HEK293 (cell line): ENCODE data around the gene TIMP4.

Experiments used
- CTCF ChIA-PET: fragments of 350-600 bp; formaldehyde crosslinking; extraction: SDS; loops from one replicate; lab custom pipeline; 2021; ENCODE audit warnings: antibody characterized with exemption; lab: Yijun Ruan, JAX
- POLR2A ChIA-PET: fragments of 300-600 bp; formaldehyde crosslinking; extraction: SDS; loops from one replicate; lab custom pipeline; 2020; ENCODE audit warnings: antibody characterized with exemption, inconsistent platforms; lab: Yijun Ruan, JAX
- H3K27ac ChIP-seq: fragments of 200-500 bp; sonication (Bioruptor generic); 2 replicates; pipeline ENCODE4 v1.5.1; 2014; ENCODE audit warnings: low read depth, low read length, control low read depth, inconsistent platforms; ENCODE audit errors: extremely low read depth
- H3K36me3 ChIP-seq, 2 experiments: fragments of 200-500 bp in 1 of 2; sonication (Bioruptor generic) in 1 of 2; 1 replicate in 1 of 2; 2 replicates in 1 of 2; pipeline ENCODE4 v1.5.1; 2014 to 2017; ENCODE audit warnings: inconsistent platforms in 2 of 2, low read length in 2 of 2; ENCODE audit not compliant: control insufficient read depth in 2 of 2, insufficient read depth in 1 of 2
- H3K4me1 ChIP-seq: fragments of 200-500 bp; sonication (Bioruptor generic); 2 replicates; pipeline ENCODE4 v1.5.1; 2014; ENCODE audit warnings: mild to moderate bottlenecking, low read length, inconsistent platforms; ENCODE audit not compliant: control insufficient read depth, insufficient read depth
- H3K4me3 ChIP-seq: 2 replicates; pipeline ENCODE4 v1.5.1; 2011; ENCODE audit warnings: low read depth, mild to moderate bottlenecking, control low read depth, low read length, moderate library complexity
- H3K9me3 ChIP-seq: fragments of 200-500 bp; sonication (Bioruptor generic); 2 replicates; pipeline ENCODE4 v1.5.1; 2014; ENCODE audit warnings: low read depth, low read length, inconsistent platforms; ENCODE audit not compliant: control insufficient read depth, insufficient read depth
- SCRT2 ChIP-seq: fragments of 450-650 bp; formaldehyde crosslinking; IDR thresholded peaks from 2 replicates; pipeline ENCODE4 v1.5.1; 2016; ENCODE audit warnings: missing biosample characterization, missing genetic modification characterization
- WT1 ChIP-seq: fragments of 450-650 bp; formaldehyde crosslinking; IDR thresholded peaks from 2 replicates; pipeline ENCODE4 v1.5.1; 2016; ENCODE audit warnings: missing biosample characterization, missing genetic modification characterization
- ZEB2 ChIP-seq: fragments of 450-650 bp; formaldehyde crosslinking; IDR thresholded peaks from 2 replicates; pipeline ENCODE4 v1.5.1; 2016; ENCODE audit warnings: missing biosample characterization, missing genetic modification characterization
- ZNF138 ChIP-seq: fragments of 450-650 bp; formaldehyde crosslinking; IDR thresholded peaks from 2 replicates; pipeline ENCODE4 v1.5.1; 2016; ENCODE audit warnings: missing biosample characterization, missing genetic modification characterization, borderline replicate concordance
- ZNF184 ChIP-seq: fragments of 450-650 bp; IDR thresholded peaks from 2 replicates; pipeline ENCODE4 v1.5.1; 2018; ENCODE audit warnings: missing biosample characterization, mild to moderate bottlenecking, missing genetic modification characterization
- ZNF19 ChIP-seq: fragments of 450-650 bp; formaldehyde crosslinking; IDR thresholded peaks from 2 replicates; pipeline ENCODE4; 2016; ENCODE audit warnings: missing biosample characterization, missing genetic modification characterization, low read depth
- ZNF302 ChIP-seq: fragments of 450-650 bp; formaldehyde crosslinking; IDR thresholded peaks from 2 replicates; pipeline ENCODE4 v1.5.1; 2016; ENCODE audit warnings: missing biosample characterization, missing genetic modification characterization, low read depth
- ZNF529 ChIP-seq: fragments of 450-650 bp; formaldehyde crosslinking; IDR thresholded peaks from 2 replicates; pipeline ENCODE4 v1.5.1; 2017; ENCODE audit warnings: missing genetic modification characterization, missing biosample characterization; ENCODE audit not compliant: insufficient replicate concordance
- ZNF623 ChIP-seq: fragments of 450-650 bp; formaldehyde crosslinking; IDR thresholded peaks from 2 replicates; pipeline ENCODE4 v1.5.1; 2016; ENCODE audit warnings: missing biosample characterization, missing genetic modification characterization
- TF ChIP-seq, protein P1 (sequence below): fragments of 450-650 bp; formaldehyde crosslinking; conservative IDR thresholded peaks from 2 replicates; pipeline ENCODE4 v1.5.1; 2016; ENCODE audit warnings: low read depth, missing biosample characterization, missing genetic modification characterization
- TF ChIP-seq, protein P2 (sequence below): fragments of 450-650 bp; formaldehyde crosslinking; IDR thresholded peaks from 2 replicates; pipeline ENCODE4 v1.5.1; 2016; ENCODE audit warnings: missing biosample characterization, missing genetic modification characterization
- TF ChIP-seq, protein P3 (sequence below): fragments of 450-650 bp; formaldehyde crosslinking; IDR thresholded peaks from 2 replicates; pipeline ENCODE4 v1.5.1; 2016; ENCODE audit warnings: missing biosample characterization, missing genetic modification characterization
- TF ChIP-seq, protein P4 (sequence below): fragments of 450-650 bp; IDR thresholded peaks from 2 replicates; pipeline ENCODE4 v1.5.1; 2018; ENCODE audit warnings: missing biosample characterization, missing genetic modification characterization
- TF ChIP-seq, protein P5 (sequence below): fragments of 450-650 bp; formaldehyde crosslinking; IDR thresholded peaks from 2 replicates; pipeline ENCODE4 v1.5.1; 2016; ENCODE audit warnings: missing biosample characterization, missing genetic modification characterization
- TF ChIP-seq, protein P6 (sequence below): fragments of 450-650 bp; formaldehyde crosslinking; IDR thresholded peaks from 2 replicates; pipeline ENCODE4 v1.5.1; 2017; ENCODE audit warnings: missing biosample characterization, missing genetic modification characterization
- TF ChIP-seq, protein P7 (sequence below): fragments of 450-650 bp; formaldehyde crosslinking; IDR thresholded peaks from 2 replicates; pipeline ENCODE4 v1.5.1; 2016; ENCODE audit warnings: missing biosample characterization, missing genetic modification characterization

The TIMP4 gene

DNA sequence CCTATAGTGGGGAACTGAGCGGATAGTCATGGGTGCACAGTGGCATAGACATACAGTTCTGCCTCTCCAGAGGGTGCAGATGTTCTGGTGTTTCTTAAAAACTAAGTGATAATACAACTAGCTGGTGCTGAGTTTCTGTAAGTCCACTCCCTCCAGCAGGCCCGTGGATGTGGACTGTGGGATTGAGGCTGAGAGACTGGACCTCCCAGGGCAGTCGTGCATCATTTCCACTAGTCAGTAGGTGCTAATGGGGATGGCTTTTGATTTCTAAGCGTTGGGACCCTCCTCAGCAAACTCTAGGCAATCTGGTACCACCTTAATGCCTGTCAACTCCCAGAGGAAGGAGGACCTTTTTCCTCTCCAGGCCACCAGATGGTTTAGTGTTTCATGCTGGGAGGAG, 27.3 kb upstream of the TIMP4 start (continued):
- TF ChIP-seq, protein P1, sequence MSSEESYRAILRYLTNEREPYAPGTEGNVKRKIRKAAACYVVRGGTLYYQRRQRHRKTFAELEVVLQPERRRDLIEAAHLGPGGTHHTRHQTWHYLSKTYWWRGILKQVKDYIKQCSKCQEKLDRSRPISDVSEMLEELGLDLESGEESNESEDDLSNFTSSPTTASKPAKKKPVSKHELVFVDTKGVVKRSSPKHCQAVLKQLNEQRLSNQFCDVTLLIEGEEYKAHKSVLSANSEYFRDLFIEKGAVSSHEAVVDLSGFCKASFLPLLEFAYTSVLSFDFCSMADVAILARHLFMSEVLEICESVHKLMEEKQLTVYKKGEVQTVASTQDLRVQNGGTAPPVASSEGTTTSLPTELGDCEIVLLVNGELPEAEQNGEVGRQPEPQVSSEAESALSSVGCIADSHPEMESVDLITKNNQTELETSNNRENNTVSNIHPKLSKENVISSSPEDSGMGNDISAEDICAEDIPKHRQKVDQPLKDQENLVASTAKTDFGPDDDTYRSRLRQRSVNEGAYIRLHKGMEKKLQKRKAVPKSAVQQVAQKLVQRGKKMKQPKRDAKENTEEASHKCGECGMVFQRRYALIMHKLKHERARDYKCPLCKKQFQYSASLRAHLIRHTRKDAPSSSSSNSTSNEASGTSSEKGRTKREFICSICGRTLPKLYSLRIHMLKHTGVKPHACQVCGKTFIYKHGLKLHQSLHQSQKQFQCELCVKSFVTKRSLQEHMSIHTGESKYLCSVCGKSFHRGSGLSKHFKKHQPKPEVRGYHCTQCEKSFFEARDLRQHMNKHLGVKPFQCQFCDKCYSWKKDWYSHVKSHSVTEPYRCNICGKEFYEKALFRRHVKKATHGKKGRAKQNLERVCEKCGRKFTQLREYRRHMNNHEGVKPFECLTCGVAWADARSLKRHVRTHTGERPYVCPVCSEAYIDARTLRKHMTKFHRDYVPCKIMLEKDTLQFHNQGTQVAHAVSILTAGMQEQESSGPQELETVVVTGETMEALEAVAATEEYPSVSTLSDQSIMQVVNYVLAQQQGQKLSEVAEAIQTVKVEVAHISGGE (tag by site-specific recombination), result no peak
- TF ChIP-seq ZNF184 (tag by site-specific recombination) (no peak), ZNF302 (tag by site-specific recombination) (no peak)
- TF ChIP-seq, protein P2, sequence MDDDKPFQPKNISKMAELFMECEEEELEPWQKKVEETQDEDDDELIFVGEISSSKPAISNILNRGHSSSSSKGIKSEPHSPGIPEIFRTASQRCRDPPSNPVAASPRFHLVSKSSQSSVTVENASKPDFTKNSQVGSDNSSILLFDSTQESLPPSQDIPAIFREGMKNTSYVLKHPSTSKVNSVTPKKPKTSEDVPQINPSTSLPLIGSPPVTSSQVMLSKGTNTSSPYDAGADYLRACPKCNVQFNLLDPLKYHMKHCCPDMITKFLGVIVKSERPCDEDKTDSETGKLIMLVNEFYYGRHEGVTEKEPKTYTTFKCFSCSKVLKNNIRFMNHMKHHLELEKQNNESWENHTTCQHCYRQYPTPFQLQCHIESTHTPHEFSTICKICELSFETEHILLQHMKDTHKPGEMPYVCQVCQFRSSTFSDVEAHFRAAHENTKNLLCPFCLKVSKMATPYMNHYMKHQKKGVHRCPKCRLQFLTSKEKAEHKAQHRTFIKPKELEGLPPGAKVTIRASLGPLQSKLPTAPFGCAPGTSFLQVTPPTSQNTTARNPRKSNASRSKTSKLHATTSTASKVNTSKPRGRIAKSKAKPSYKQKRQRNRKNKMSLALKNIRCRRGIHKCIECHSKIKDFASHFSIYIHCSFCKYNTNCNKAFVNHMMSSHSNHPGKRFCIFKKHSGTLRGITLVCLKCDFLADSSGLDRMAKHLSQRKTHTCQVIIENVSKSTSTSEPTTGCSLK (tag by site-specific recombination), result no peak
- TF ChIP-seq, protein P3, sequence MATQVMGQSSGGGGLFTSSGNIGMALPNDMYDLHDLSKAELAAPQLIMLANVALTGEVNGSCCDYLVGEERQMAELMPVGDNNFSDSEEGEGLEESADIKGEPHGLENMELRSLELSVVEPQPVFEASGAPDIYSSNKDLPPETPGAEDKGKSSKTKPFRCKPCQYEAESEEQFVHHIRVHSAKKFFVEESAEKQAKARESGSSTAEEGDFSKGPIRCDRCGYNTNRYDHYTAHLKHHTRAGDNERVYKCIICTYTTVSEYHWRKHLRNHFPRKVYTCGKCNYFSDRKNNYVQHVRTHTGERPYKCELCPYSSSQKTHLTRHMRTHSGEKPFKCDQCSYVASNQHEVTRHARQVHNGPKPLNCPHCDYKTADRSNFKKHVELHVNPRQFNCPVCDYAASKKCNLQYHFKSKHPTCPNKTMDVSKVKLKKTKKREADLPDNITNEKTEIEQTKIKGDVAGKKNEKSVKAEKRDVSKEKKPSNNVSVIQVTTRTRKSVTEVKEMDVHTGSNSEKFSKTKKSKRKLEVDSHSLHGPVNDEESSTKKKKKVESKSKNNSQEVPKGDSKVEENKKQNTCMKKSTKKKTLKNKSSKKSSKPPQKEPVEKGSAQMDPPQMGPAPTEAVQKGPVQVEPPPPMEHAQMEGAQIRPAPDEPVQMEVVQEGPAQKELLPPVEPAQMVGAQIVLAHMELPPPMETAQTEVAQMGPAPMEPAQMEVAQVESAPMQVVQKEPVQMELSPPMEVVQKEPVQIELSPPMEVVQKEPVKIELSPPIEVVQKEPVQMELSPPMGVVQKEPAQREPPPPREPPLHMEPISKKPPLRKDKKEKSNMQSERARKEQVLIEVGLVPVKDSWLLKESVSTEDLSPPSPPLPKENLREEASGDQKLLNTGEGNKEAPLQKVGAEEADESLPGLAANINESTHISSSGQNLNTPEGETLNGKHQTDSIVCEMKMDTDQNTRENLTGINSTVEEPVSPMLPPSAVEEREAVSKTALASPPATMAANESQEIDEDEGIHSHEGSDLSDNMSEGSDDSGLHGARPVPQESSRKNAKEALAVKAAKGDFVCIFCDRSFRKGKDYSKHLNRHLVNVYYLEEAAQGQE (tag by site-specific recombination), result no peak
- TF ChIP-seq, protein P4, sequence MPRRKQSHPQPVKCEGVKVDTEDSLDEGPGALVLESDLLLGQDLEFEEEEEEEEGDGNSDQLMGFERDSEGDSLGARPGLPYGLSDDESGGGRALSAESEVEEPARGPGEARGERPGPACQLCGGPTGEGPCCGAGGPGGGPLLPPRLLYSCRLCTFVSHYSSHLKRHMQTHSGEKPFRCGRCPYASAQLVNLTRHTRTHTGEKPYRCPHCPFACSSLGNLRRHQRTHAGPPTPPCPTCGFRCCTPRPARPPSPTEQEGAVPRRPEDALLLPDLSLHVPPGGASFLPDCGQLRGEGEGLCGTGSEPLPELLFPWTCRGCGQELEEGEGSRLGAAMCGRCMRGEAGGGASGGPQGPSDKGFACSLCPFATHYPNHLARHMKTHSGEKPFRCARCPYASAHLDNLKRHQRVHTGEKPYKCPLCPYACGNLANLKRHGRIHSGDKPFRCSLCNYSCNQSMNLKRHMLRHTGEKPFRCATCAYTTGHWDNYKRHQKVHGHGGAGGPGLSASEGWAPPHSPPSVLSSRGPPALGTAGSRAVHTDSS (tag by site-specific recombination), result no peak
- TF ChIP-seq, protein P5, sequence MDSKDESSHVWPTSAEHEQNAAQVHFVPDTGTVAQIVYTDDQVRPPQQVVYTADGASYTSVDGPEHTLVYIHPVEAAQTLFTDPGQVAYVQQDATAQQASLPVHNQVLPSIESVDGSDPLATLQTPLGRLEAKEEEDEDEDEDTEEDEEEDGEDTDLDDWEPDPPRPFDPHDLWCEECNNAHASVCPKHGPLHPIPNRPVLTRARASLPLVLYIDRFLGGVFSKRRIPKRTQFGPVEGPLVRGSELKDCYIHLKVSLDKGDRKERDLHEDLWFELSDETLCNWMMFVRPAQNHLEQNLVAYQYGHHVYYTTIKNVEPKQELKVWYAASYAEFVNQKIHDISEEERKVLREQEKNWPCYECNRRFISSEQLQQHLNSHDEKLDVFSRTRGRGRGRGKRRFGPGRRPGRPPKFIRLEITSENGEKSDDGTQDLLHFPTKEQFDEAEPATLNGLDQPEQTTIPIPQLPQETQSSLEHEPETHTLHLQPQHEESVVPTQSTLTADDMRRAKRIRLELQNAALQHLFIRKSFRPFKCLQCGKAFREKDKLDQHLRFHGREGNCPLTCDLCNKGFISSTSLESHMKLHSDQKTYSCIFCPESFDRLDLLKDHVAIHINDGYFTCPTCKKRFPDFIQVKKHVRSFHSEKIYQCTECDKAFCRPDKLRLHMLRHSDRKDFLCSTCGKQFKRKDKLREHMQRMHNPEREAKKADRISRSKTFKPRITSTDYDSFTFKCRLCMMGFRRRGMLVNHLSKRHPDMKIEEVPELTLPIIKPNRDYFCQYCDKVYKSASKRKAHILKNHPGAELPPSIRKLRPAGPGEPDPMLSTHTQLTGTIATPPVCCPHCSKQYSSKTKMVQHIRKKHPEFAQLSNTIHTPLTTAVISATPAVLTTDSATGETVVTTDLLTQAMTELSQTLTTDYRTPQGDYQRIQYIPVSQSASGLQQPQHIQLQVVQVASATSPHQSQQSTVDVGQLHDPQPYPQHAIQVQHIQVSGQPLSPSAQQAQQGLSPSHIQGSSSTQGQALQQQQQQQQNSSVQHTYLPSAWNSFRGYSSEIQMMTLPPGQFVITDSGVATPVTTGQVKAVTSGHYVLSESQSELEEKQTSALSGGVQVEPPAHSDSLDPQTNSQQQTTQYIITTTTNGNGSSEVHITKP (tag by site-specific recombination), result no peak

DNA sequence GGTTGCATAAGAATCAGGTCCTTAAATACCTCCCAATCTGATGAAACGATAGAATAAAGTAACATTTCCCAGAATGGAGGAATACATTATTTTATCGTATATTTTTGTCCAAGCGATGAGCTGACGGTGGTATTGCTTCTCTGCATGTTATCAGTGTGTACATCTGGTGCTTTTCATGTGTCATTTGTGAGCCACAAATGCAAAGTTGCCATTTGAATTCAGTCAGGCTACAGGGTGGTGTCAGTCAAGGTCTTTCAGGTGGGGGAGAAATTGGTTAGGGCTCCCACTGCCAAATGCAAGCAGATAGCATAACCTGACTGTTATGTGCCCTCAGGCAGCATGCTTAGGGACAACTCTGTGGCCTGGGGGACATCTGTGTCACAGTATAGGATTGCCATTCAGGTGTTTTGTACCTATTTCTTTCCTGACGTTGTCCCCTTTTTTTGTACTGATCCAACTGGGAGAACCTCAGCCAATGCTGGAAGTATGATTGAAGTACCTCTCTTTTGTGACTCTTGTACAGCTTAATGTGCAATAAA, 26.5 kb upstream of the TIMP4 start:
- TF ChIP-seq, protein P6, sequence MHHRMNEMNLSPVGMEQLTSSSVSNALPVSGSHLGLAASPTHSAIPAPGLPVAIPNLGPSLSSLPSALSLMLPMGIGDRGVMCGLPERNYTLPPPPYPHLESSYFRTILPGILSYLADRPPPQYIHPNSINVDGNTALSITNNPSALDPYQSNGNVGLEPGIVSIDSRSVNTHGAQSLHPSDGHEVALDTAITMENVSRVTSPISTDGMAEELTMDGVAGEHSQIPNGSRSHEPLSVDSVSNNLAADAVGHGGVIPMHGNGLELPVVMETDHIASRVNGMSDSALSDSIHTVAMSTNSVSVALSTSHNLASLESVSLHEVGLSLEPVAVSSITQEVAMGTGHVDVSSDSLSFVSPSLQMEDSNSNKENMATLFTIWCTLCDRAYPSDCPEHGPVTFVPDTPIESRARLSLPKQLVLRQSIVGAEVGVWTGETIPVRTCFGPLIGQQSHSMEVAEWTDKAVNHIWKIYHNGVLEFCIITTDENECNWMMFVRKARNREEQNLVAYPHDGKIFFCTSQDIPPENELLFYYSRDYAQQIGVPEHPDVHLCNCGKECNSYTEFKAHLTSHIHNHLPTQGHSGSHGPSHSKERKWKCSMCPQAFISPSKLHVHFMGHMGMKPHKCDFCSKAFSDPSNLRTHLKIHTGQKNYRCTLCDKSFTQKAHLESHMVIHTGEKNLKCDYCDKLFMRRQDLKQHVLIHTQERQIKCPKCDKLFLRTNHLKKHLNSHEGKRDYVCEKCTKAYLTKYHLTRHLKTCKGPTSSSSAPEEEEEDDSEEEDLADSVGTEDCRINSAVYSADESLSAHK (tag by site-specific recombination), result no peak
- TF ChIP-seq SCRT2 (tag by site-specific recombination) (no peak), WT1 (tag by site-specific recombination) (no peak), ZNF623 (tag by site-specific recombination) (no peak), ZNF138 (no peak), ZNF529 (tag by site-specific recombination) (no peak), ZNF19 (tag by site-specific recombination) (no peak), ZNF184 (tag by site-specific recombination) (no peak), ZEB2 (tag by site-specific recombination) (no peak)
- TF ChIP-seq, protein P7, sequence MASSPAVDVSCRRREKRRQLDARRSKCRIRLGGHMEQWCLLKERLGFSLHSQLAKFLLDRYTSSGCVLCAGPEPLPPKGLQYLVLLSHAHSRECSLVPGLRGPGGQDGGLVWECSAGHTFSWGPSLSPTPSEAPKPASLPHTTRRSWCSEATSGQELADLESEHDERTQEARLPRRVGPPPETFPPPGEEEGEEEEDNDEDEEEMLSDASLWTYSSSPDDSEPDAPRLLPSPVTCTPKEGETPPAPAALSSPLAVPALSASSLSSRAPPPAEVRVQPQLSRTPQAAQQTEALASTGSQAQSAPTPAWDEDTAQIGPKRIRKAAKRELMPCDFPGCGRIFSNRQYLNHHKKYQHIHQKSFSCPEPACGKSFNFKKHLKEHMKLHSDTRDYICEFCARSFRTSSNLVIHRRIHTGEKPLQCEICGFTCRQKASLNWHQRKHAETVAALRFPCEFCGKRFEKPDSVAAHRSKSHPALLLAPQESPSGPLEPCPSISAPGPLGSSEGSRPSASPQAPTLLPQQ (tag by site-specific recombination), result no peak
- TF ChIP-seq, all 188 proteins: peak for 0
- ChIA-PET POLR2A (no interaction called here), CTCF (interaction anchor here (0.6 to 1.1 kb wide), 3 partner anchors 9 to 360 kb away, joined by 3 to 6 read pairs (median 3); no protein-coding TSS in a partner anchor)
- H3K36me3 ChIP-seq, result no peaks in the 10 kb centered on the region
- H3K9me3 ChIP-seq, result no peaks in the 10 kb centered on the region
- H3K4me1 ChIP-seq, result peaks cover 3% of the 10 kb centered on the region; the same call in 1 of the 2 replicates
- no peak overlapping the region for H3K4me3 ChIP-seq
- H3K27ac ChIP-seq, result no peak overlapping the region
